IMR-90 (cell line): ENCODE results near the gene RNF130. TPM values are rescaled to one million over a fixed set of nuclear protein-coding genes. Genes with fewer than 3 reads are reported as not detected.

ENCODE experiments used
- ATAC-seq: fragments of 200-7000 bp; cut with Tn5 transposase; 2 replicates; pipeline ENCODE4 v1.9.1; 2020; ENCODE audit warnings: low read depth, mild to moderate bottlenecking, moderate library complexity
- BruUV-seq: library from RNA; stranded (reverse); fragments of 400-500 nt; replicated peaks from 2 replicates; lab custom pipeline; 2021; lab: Mats Ljungman, UMichigan
- CTCF ChIA-PET: fragments of 300-600 bp; formaldehyde crosslinking; extraction: SDS; loops from one replicate; lab custom pipeline; 2021; ENCODE audit warnings: antibody characterized with exemption; lab: Yijun Ruan, JAX
- POLR2A ChIA-PET: fragments of 300-600 bp; sonication (Branson Sonifier 250); formaldehyde crosslinking; loops from one replicate; lab custom pipeline; 2022; ENCODE audit warnings: antibody characterized with exemption; ENCODE audit not compliant: unreplicated experiment; lab: Charles Lee
- DNase-seq: peaks from one replicate; pipeline ENCODE4 v3.0.0; 2013
- H2AFZ ChIP-seq: replicated peaks from 2 replicates; pipeline ENCODE3; 2013; ENCODE audit warnings: low read length, mild to moderate bottlenecking; ENCODE audit not compliant: poor library complexity
- H2AK5ac ChIP-seq: 2 replicates; pipeline ENCODE4 v1.6.1; 2013; ENCODE audit warnings: low read depth, low read length, inconsistent platforms
- H2AK9ac ChIP-seq: replicated peaks from 2 replicates; pipeline ENCODE3; 2013; ENCODE audit warnings: mild to moderate bottlenecking, low read depth, low read length, moderate library complexity; ENCODE audit not compliant: poor library complexity
- H2BK120ac ChIP-seq: 2 replicates; pipeline ENCODE4 v1.6.1; 2013; ENCODE audit warnings: low read depth, low read length, inconsistent platforms
- H2BK15ac ChIP-seq: 3 replicates; pipeline ENCODE4 v1.6.1; 2013; ENCODE audit warnings: low read depth, low read length, inconsistent platforms
- H2BK20ac ChIP-seq: 2 replicates; pipeline ENCODE4 v1.6.1; 2013; ENCODE audit warnings: low read depth, mild to moderate bottlenecking, inconsistent platforms, low read length, moderate library complexity
- H2BK5ac ChIP-seq: 2 replicates; pipeline ENCODE4 v1.6.1; 2013; ENCODE audit warnings: mild to moderate bottlenecking, low read depth, low read length, inconsistent platforms; ENCODE audit not compliant: poor library complexity, severe bottlenecking
- H3K14ac ChIP-seq: replicated peaks from 2 replicates; pipeline ENCODE4 v1.6.1; 2013; ENCODE audit warnings: low read depth, low read length, inconsistent platforms
- H3K18ac ChIP-seq: 2 replicates; pipeline ENCODE4 v1.6.1; 2013; ENCODE audit warnings: low read depth, low read length, control low read depth
- H3K23ac ChIP-seq: 2 replicates; pipeline ENCODE4 v1.6.1; 2013; ENCODE audit warnings: low read depth, low read length, inconsistent platforms
- H3K27ac ChIP-seq: 2 replicates; pipeline ENCODE4 v1.5.1; 2013; ENCODE audit warnings: mild to moderate bottlenecking, control low read depth, low read length; ENCODE audit not compliant: insufficient read depth
- H3K27me3 ChIP-seq: 2 replicates; pipeline ENCODE4 v1.6.1; 2013; ENCODE audit warnings: low read length; ENCODE audit not compliant: control insufficient read depth, insufficient read depth
- H3K36me3 ChIP-seq: 2 replicates; pipeline ENCODE4 v1.6.1; 2013; ENCODE audit warnings: low read length, mixed read lengths; ENCODE audit not compliant: control insufficient read depth, insufficient read depth
- H3K4ac ChIP-seq: 2 replicates; pipeline ENCODE4 v1.6.1; 2013; ENCODE audit warnings: low read depth, low read length, inconsistent platforms
- H3K4me1 ChIP-seq: 2 replicates; pipeline ENCODE4 v1.6.1; 2013; ENCODE audit warnings: low read length, mixed read lengths; ENCODE audit not compliant: control insufficient read depth, insufficient read depth
- H3K4me2 ChIP-seq: 2 replicates; pipeline ENCODE4 v1.6.1; 2013; ENCODE audit warnings: low read depth, mild to moderate bottlenecking, control low read depth, low read length, moderate library complexity
- H3K4me3 ChIP-seq: 2 replicates; pipeline ENCODE4 v1.5.1; 2013; ENCODE audit warnings: low read depth, mild to moderate bottlenecking, control low read depth, low read length, moderate library complexity; ENCODE audit not compliant: insufficient read depth
- H3K56ac ChIP-seq: 2 replicates; pipeline ENCODE4 v1.6.1; 2013; ENCODE audit warnings: low read length, inconsistent platforms; ENCODE audit not compliant: insufficient read depth; ENCODE audit errors: extremely low read depth
- H3K79me1 ChIP-seq, 2 experiments: 2 replicates each; pipeline ENCODE4 v1.6.1; 2013; ENCODE audit warnings: low read length in 2 of 2, inconsistent platforms in 1 of 2, low read depth in 1 of 2
- H3K9ac ChIP-seq: 2 replicates; pipeline ENCODE4 v1.6.1; 2013; ENCODE audit warnings: low read depth, low read length, control low read depth
- H3K9me1 ChIP-seq: 2 replicates; pipeline ENCODE4 v1.6.1; 2013; ENCODE audit warnings: low read length, inconsistent platforms; ENCODE audit not compliant: insufficient read depth
- H3K9me3 ChIP-seq: 2 replicates; pipeline ENCODE4 v1.6.1; 2013; ENCODE audit warnings: low read length; ENCODE audit not compliant: control insufficient read depth, insufficient read depth
- H4K20me1 ChIP-seq: 2 replicates; pipeline ENCODE4 v1.6.1; 2013; ENCODE audit warnings: low read length, inconsistent platforms; ENCODE audit not compliant: insufficient read depth
- H4K5ac ChIP-seq: 2 replicates; pipeline ENCODE4 v1.6.1; 2013; ENCODE audit warnings: mild to moderate bottlenecking, low read depth, low read length, control low read depth
- H4K8ac ChIP-seq, 2 experiments: 2 replicates each; pipeline ENCODE4 v1.6.1; 2013; ENCODE audit warnings: low read depth in 2 of 2, low read length in 2 of 2, control low read depth in 1 of 2, inconsistent platforms in 1 of 2
- H4K91ac ChIP-seq: 2 replicates; pipeline ENCODE4 v1.6.1; 2013; ENCODE audit warnings: low read depth, low read length, inconsistent platforms; ENCODE audit not compliant: insufficient read depth
- BHLHE40 ChIP-seq: fragments of 150-350 bp; IDR thresholded peaks from 2 replicates; pipeline ENCODE4 v1.6.1; 2016; ENCODE audit warnings: mild to moderate bottlenecking, low read depth, low read length
- CEBPB ChIP-seq: IDR thresholded peaks from 2 replicates; pipeline ENCODE4 v1.6.1; 2012; ENCODE audit warnings: low read depth, low read length, improper control_type of control experiment
- CHD1 ChIP-seq: IDR thresholded peaks from 2 replicates; pipeline ENCODE4 v1.6.1; 2012; ENCODE audit warnings: low read depth, low read length, improper control_type of control experiment
- FOS ChIP-seq: fragments of 150-350 bp; IDR thresholded peaks from 2 replicates; pipeline ENCODE4 v1.6.1; 2016; ENCODE audit warnings: low read depth, low read length
- MAFK ChIP-seq: IDR thresholded peaks from 2 replicates; pipeline ENCODE4 v1.6.1; 2012; ENCODE audit warnings: low read depth, low read length, improper control_type of control experiment
- MAZ ChIP-seq: IDR thresholded peaks from 2 replicates; pipeline ENCODE4 v1.6.1; 2012; ENCODE audit warnings: low read depth, mild to moderate bottlenecking, low read length, improper control_type of control experiment, moderate library complexity, borderline replicate concordance
- MXI1 ChIP-seq: IDR thresholded peaks from 2 replicates; pipeline ENCODE4 v1.6.1; 2012; ENCODE audit warnings: low read depth, mild to moderate bottlenecking, low read length, moderate library complexity, borderline replicate concordance
- NFE2L2 ChIP-seq: fragments of 150-350 bp; IDR thresholded peaks from 2 replicates; pipeline ENCODE4 v1.6.1; 2016; ENCODE audit warnings: low read depth, mild to moderate bottlenecking, low read length
- POLR2A ChIP-seq: IDR thresholded peaks from 2 replicates; pipeline ENCODE4 v1.6.1; 2012; ENCODE audit warnings: mild to moderate bottlenecking, low read depth, low read length
- RAD21 ChIP-seq: IDR thresholded peaks from 2 replicates; pipeline ENCODE4 v1.6.1; 2012; ENCODE audit warnings: low read length, improper control_type of control experiment
- RCOR1 ChIP-seq: IDR thresholded peaks from 2 replicates; pipeline ENCODE4 v1.6.1; 2012; ENCODE audit warnings: mild to moderate bottlenecking, low read length, improper control_type of control experiment; ENCODE audit not compliant: insufficient replicate concordance
- RFX5 ChIP-seq: IDR thresholded peaks from 2 replicates; pipeline ENCODE4 v1.8.0; 2012; ENCODE audit warnings: low read depth, mild to moderate bottlenecking, low read length, moderate library complexity
- SMC3 ChIP-seq: fragments of 150-350 bp; IDR thresholded peaks from 2 replicates; pipeline ENCODE4 v1.6.1; 2016; ENCODE audit warnings: low read depth, mild to moderate bottlenecking, antibody characterized with exemption, low read length, moderate library complexity
- WGBS, 2 experiments: methylation state at CpG; one replicate each; pipeline versions ENCODE4 v1.1.5 to v1.1.7; 2013; ENCODE audit warnings: missing lambda C conversion rate in 2 of 2; ENCODE audit not compliant: insufficient read length in 1 of 2; ENCODE audit errors: extremely low coverage in 2 of 2; 5-methylcytosine and 5-hydroxymethylcytosine counted together
- dilution Hi-C: fragments of 300-500 bp; cut with HindIII; formaldehyde crosslinking; loops from one replicate; pipeline ENCODE4 v1.14.3; 2018; ENCODE audit warnings: low sequenced_read_pairs; ENCODE audit not compliant: unreplicated experiment
- in situ Hi-C: fragments of 300-500 bp; cut with MboI; formaldehyde crosslinking; loops from 3 replicates; pipeline ENCODE4 v1.14.3; 2019; ENCODE audit warnings: low sequenced_read_pairs, inconsistent platforms, mixed read lengths
- intact Hi-C: fragments of 100-400 bp; cut with micrococcal nuclease; formaldehyde crosslinking; loops from 2 replicates; pipeline ENCODE4 v1.10.0; 2022
- polyA plus RNA-seq, 3 experiments: library from polyadenylated mRNA; depleted of rRNA; stranded (reverse); fragments of >200 nt; gene quantifications; 2 replicates each; pipeline ENCODE4 v1.2.3, GENCODE V29; 2012; ENCODE audit warnings: low replicate concordance in 1 of 3
- total RNA-seq: library from RNA; depleted of rRNA; stranded (reverse); fragments of >200 nt; gene quantifications from 2 replicates; pipeline ENCODE4 v1.2.3, GENCODE V29; 2012
- TF ChIP-seq, protein P1 (sequence below): fragments of 150-350 bp; IDR thresholded peaks from 2 replicates; pipeline ENCODE4 v1.6.1; 2017; ENCODE audit warnings: mild to moderate bottlenecking, antibody characterized with exemption, low read length, low read depth
- TF ChIP-seq, protein P2 (sequence below): fragments of 150-350 bp; IDR thresholded peaks from 2 replicates; pipeline ENCODE4 v1.6.1; 2016; ENCODE audit warnings: low read depth, mild to moderate bottlenecking, low read length, moderate library complexity, borderline replicate concordance
- TF ChIP-seq, protein P3 (sequence below): conservative IDR thresholded peaks from 2 replicates; pipeline ENCODE4 v1.5.1; 2012; ENCODE audit warnings: mild to moderate bottlenecking, low read depth, low read length, improper control_type of control experiment

The RNF130 gene
- total and polyA plus RNA-seq, 2 of the 4 experiments (the other 2 are of a cell fraction) = 12.9 to 21.7 TPM

DNA sequence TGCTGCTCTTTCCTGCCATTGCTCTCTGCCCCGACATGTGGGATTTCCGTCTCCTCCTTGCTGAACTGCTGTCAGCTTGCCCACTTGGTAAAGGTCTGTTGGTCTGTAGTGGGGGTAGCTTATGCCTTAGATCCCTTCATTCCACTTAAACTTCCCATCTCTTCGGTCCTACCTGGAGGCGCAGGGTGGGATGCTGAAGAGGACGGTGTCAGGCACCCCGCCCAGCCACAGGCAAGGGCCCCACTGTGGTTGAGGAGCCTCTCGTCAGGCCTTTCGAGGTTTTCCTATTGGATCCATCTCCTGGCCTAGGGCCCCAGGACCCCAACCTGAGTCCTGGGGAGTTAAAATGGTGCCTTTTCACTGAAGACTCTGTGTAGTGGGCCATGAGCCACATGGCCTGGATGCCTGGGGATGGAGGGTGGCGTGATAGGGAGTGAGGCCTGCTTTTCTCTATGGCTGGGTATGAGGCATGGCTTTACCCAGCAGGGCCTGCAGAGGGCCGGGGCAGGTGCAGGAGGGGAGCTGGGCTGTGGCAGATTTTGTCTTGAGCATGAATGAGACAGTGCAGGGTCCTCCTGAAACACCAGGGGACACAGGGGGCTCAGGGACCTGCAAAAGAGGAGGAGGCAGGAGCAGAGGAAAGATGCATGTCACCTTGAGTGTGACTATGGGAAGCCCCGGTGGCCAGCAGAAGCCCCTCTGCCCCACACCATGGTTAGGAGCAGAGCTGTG lies 25.8 kb upstream of the RNF130 start:
- H2AK5ac ChIP-seq = no peak overlapping the region
- POLR2A ChIA-PET = no interaction called here
- no TSS peak for BruUV-seq

More for the DNA sequence above, 25.8 kb upstream of the RNF130 start:
- no peak for DNase-seq
- no peak for ATAC-seq
- Histone ChIP-seq H2BK15ac (no peak overlapping the region), H4K5ac (no peak overlapping the region), H2BK120ac (no peak overlapping the region), H4K8ac (no peak overlapping the region), H4K20me1 (no peaks in the 10 kb centered on the region; the same call in 1 of the 2 replicates), H3K4ac (no peak overlapping the region), H3K36me3 (no peaks in the 10 kb centered on the region), H3K27me3 (peaks cover 4% of the 10 kb centered on the region; the same call in 1 of the 2 replicates), H3K9ac (no peak overlapping the region), H3K4me1 (no peaks in the 10 kb centered on the region), H3K79me1 (no peaks in the 10 kb centered on the region), H3K23ac (no peak overlapping the region), H2BK20ac (no peak overlapping the region), H3K56ac (no peak overlapping the region), H4K91ac (no peak overlapping the region), H2BK5ac (no peak overlapping the region), H3K18ac (no peak overlapping the region), H2AFZ (no peak overlapping the region), H3K14ac (no peak overlapping the region), H3K4me2 (no peak overlapping the region), H3K9me3 (peaks cover 3% of the 10 kb centered on the region; the same call in 1 of the 2 replicates), H3K4me3 (no peak overlapping the region), H3K27ac (no peak overlapping the region), H2AK9ac (peak overlapping the region; percentile 55), H3K9me1 (no peaks in the 10 kb centered on the region)
- dilution Hi-C loops (no loop called here), in situ Hi-C loops (no loop called here), intact Hi-C loops (no loop called here)
- CTCF ChIA-PET = no interaction called here
- no peak for TF ChIP-seq RCOR1
- no peak for TF ChIP-seq POLR2A
- no peak for TF ChIP-seq CHD1
- TF ChIP-seq SMC3 = no peak
- TF ChIP-seq RFX5 = no peak
- no peak for TF ChIP-seq MXI1
- TF ChIP-seq, protein P1, sequence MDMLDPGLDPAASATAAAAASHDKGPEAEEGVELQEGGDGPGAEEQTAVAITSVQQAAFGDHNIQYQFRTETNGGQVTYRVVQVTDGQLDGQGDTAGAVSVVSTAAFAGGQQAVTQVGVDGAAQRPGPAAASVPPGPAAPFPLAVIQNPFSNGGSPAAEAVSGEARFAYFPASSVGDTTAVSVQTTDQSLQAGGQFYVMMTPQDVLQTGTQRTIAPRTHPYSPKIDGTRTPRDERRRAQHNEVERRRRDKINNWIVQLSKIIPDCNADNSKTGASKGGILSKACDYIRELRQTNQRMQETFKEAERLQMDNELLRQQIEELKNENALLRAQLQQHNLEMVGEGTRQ = no peak
- TF ChIP-seq, protein P2, sequence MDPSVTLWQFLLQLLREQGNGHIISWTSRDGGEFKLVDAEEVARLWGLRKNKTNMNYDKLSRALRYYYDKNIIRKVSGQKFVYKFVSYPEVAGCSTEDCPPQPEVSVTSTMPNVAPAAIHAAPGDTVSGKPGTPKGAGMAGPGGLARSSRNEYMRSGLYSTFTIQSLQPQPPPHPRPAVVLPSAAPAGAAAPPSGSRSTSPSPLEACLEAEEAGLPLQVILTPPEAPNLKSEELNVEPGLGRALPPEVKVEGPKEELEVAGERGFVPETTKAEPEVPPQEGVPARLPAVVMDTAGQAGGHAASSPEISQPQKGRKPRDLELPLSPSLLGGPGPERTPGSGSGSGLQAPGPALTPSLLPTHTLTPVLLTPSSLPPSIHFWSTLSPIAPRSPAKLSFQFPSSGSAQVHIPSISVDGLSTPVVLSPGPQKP = no peak
- TF ChIP-seq RAD21 = no peak
- TF ChIP-seq, protein P3, sequence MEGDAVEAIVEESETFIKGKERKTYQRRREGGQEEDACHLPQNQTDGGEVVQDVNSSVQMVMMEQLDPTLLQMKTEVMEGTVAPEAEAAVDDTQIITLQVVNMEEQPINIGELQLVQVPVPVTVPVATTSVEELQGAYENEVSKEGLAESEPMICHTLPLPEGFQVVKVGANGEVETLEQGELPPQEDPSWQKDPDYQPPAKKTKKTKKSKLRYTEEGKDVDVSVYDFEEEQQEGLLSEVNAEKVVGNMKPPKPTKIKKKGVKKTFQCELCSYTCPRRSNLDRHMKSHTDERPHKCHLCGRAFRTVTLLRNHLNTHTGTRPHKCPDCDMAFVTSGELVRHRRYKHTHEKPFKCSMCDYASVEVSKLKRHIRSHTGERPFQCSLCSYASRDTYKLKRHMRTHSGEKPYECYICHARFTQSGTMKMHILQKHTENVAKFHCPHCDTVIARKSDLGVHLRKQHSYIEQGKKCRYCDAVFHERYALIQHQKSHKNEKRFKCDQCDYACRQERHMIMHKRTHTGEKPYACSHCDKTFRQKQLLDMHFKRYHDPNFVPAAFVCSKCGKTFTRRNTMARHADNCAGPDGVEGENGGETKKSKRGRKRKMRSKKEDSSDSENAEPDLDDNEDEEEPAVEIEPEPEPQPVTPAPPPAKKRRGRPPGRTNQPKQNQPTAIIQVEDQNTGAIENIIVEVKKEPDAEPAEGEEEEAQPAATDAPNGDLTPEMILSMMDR = no peak
- no peak for TF ChIP-seq CEBPB
- TF ChIP-seq MAZ = no peak
- TF ChIP-seq MAFK = no peak
- TF ChIP-seq NFE2L2 = no peak
- TF ChIP-seq FOS = no peak
- TF ChIP-seq BHLHE40 = no peak
- WGBS, 2 experiments = 69% methylated on average over 4 of the region's 11 CpGs; no CpG with 5 or more reads in 1 of the 2 experiments
